Neural progenitor cell (in vitro differentiated cells): ENCODE results near the gene TRAPPC2.

Experiments used
- EZH2 ChIP-seq: fragments of 200-600 bp; sonication (generic); IDR thresholded peaks from 2 replicates; pipeline ENCODE4 v1.6.1; 2017; ENCODE audit warnings: antibody characterized with exemption, mild to moderate bottlenecking, moderate library complexity
- TF ChIP-seq, protein P1 (sequence below): fragments of 200-600 bp; sonication (generic); IDR thresholded peaks from 2 replicates; pipeline ENCODE4 v1.5.1; 2017; ENCODE audit warnings: antibody characterized with exemption, mild to moderate bottlenecking

DNA sequence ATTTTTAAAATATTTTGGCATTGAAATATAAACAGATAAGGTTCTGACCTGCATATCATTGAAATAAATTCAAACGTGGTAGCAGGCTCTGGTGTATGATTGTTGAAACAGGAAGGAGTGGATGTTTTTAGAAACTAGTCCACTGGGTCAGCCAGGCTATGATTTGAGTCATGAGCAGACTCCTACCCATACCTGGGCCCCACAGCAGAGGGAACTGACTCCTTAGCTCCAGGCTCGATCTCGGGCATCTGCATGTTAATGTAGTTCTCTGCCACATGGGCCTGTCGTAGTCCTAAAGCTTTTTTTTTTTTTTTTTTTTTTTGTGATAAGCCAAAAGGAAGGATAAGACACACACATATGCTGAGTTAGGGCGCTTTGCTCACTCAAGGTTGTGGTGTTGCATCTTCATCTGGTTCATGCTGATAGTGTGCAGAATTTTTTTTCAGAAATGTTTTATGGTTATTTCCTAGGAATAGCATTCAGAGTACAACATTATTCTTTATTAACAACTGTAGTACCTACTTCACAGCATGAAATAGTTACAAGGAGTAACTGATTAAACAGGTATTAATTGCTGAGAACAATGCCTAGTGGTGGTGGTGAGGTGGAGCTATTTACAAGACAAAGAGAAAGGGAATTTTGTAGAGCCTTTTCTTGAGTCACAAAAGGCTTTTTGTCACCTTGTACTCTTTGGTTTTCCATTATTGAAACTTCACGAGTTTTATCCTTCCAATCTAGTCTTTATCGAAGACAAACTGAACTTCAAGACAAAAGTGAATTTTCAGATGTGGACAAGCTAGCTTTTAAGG, 27.4 kb upstream of the TRAPPC2 start:
- TF ChIP-seq, protein P1, sequence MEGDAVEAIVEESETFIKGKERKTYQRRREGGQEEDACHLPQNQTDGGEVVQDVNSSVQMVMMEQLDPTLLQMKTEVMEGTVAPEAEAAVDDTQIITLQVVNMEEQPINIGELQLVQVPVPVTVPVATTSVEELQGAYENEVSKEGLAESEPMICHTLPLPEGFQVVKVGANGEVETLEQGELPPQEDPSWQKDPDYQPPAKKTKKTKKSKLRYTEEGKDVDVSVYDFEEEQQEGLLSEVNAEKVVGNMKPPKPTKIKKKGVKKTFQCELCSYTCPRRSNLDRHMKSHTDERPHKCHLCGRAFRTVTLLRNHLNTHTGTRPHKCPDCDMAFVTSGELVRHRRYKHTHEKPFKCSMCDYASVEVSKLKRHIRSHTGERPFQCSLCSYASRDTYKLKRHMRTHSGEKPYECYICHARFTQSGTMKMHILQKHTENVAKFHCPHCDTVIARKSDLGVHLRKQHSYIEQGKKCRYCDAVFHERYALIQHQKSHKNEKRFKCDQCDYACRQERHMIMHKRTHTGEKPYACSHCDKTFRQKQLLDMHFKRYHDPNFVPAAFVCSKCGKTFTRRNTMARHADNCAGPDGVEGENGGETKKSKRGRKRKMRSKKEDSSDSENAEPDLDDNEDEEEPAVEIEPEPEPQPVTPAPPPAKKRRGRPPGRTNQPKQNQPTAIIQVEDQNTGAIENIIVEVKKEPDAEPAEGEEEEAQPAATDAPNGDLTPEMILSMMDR: no peak
- TF ChIP-seq EZH2: no peak
